ENCODE results near the gene PLA1A.

GRCh38 chr3:119601154-119601553 is 3.5 kb downstream of the PLA1A start:
- no peak; the same call in 1 of the 2 replicates for TF ChIP-seq CTCF (IDR thresholded peaks at IDR 0.05; ENCODE audit: low read length)
- TF ChIP-seq EZH2 (IDR thresholded peaks at IDR 0.05; ENCODE audit: borderline replicate concordance, low read length) = no peak
